H9 (cell line): ENCODE measurements around the gene PCOLCE2. TPM values are rescaled to one million over a fixed set of nuclear protein-coding genes. Genes with fewer than 3 reads are reported as not detected.

Experiments used
- DNase-seq: peaks from one replicate; pipeline ENCODE4 v3.0.0-alpha.2; 2017
- H2AFZ ChIP-seq: one replicate; pipeline ENCODE4 v1.6.1; 2013; ENCODE audit warnings: mild to moderate bottlenecking, low read length, control low read depth, moderate library complexity
- H2AK5ac ChIP-seq: 2 replicates; pipeline ENCODE4 v1.6.1; 2013; ENCODE audit warnings: low read length, control low read depth, mixed read lengths; ENCODE audit not compliant: insufficient read length
- H2BK120ac ChIP-seq: one replicate; pipeline ENCODE4 v1.6.1; 2013; ENCODE audit warnings: low read depth, mild to moderate bottlenecking, low read length, control low read depth, inconsistent platforms; ENCODE audit not compliant: poor library complexity, severe bottlenecking
- H2BK12ac ChIP-seq: 2 replicates; pipeline ENCODE4 v1.6.1; 2013; ENCODE audit warnings: low read length, control low read depth, mixed read lengths, low read depth; ENCODE audit not compliant: insufficient read length
- H2BK15ac ChIP-seq: 2 replicates; pipeline ENCODE4 v1.6.1; 2013; ENCODE audit warnings: low read depth, low read length, control low read depth
- H2BK20ac ChIP-seq: one replicate; pipeline ENCODE4 v1.6.1; 2013; ENCODE audit warnings: low read depth, mild to moderate bottlenecking, low read length, control low read depth, inconsistent platforms; ENCODE audit not compliant: poor library complexity, severe bottlenecking
- H2BK5ac ChIP-seq: 2 replicates; pipeline ENCODE4 v1.6.1; 2013; ENCODE audit warnings: low read length, control low read depth, mixed read lengths; ENCODE audit not compliant: insufficient read length
- H3K14ac ChIP-seq: 2 replicates; pipeline ENCODE4 v1.6.1; 2013; ENCODE audit warnings: low read length, control low read depth; ENCODE audit not compliant: insufficient read depth
- H3K18ac ChIP-seq: 2 replicates; pipeline ENCODE4 v1.6.1; 2013; ENCODE audit warnings: low read depth, mild to moderate bottlenecking, mixed read lengths, low read length, control low read depth; ENCODE audit not compliant: insufficient read length
- H3K23ac ChIP-seq: 2 replicates; pipeline ENCODE4 v1.6.1; 2013; ENCODE audit warnings: low read length, control low read depth, mixed read lengths, low read depth; ENCODE audit not compliant: insufficient read length
- H3K23me2 ChIP-seq: 2 replicates; pipeline ENCODE4 v1.6.1; 2013; ENCODE audit warnings: low read depth, mild to moderate bottlenecking, mixed read lengths, low read length, control low read depth; ENCODE audit not compliant: insufficient read length, poor library complexity, severe bottlenecking
- H3K27ac ChIP-seq: 2 replicates; pipeline ENCODE4 v1.5.1; 2013; ENCODE audit warnings: low read length, control low read depth, mixed read lengths, low read depth; ENCODE audit not compliant: insufficient read length
- H3K27me3 ChIP-seq: 2 replicates; pipeline ENCODE4 v1.6.1; 2013; ENCODE audit warnings: low read length, control low read depth, inconsistent platforms; ENCODE audit not compliant: insufficient read depth
- H3K4ac ChIP-seq: 2 replicates; pipeline ENCODE4 v1.6.1; 2013; ENCODE audit warnings: low read depth, mild to moderate bottlenecking, control low read depth, inconsistent platforms, low read length, moderate library complexity
- H3K4me1 ChIP-seq: 2 replicates; pipeline ENCODE4 v1.6.1; 2013; ENCODE audit warnings: low read length, control low read depth, inconsistent platforms; ENCODE audit not compliant: insufficient read depth
- H3K4me2 ChIP-seq: 2 replicates; pipeline ENCODE4 v1.6.1; 2013; ENCODE audit warnings: low read length, control low read depth, mixed read lengths; ENCODE audit not compliant: insufficient read length, insufficient read depth
- H3K56ac ChIP-seq: 2 replicates; pipeline ENCODE4 v1.6.1; 2013; ENCODE audit warnings: low read depth, mild to moderate bottlenecking, mixed read lengths, low read length, control low read depth; ENCODE audit not compliant: insufficient read length
- H3K79me1 ChIP-seq: 2 replicates; pipeline ENCODE4 v1.6.1; 2013; ENCODE audit warnings: low read depth, mild to moderate bottlenecking, moderate library complexity, low read length, control low read depth, inconsistent platforms; ENCODE audit not compliant: insufficient read depth, poor library complexity, severe bottlenecking
- H3K79me2 ChIP-seq: 2 replicates; pipeline ENCODE4 v1.6.1; 2013; ENCODE audit warnings: low read length, control low read depth, inconsistent platforms; ENCODE audit not compliant: insufficient read depth
- H3K9ac ChIP-seq: 2 replicates; pipeline ENCODE4 v1.6.1; 2013; ENCODE audit warnings: low read length, control low read depth, mixed read lengths; ENCODE audit not compliant: insufficient read length; ENCODE audit errors: extremely low read depth
- H3K9me3 ChIP-seq: one replicate; pipeline ENCODE4 v1.6.1; 2013; ENCODE audit warnings: low read depth, low read length, inconsistent platforms; ENCODE audit not compliant: control insufficient read depth
- H3T11ph ChIP-seq: one replicate; pipeline ENCODE4 v1.6.1; 2013; ENCODE audit warnings: mild to moderate bottlenecking, low read length, control low read depth, inconsistent platforms
- H4K20me1 ChIP-seq: one replicate; pipeline ENCODE4 v1.6.1; 2013; ENCODE audit not compliant: control insufficient read depth, insufficient read length, insufficient read depth
- H4K5ac ChIP-seq: 2 replicates; pipeline ENCODE4 v1.6.1; 2013; ENCODE audit warnings: low read depth, mild to moderate bottlenecking, mixed read lengths, low read length, control low read depth; ENCODE audit not compliant: insufficient read length
- H4K8ac ChIP-seq: replicated peaks from 2 replicates; pipeline ENCODE4 v1.6.1; 2013; ENCODE audit warnings: low read length, control low read depth, mixed read lengths, low read depth; ENCODE audit not compliant: insufficient read length
- H4K91ac ChIP-seq: 2 replicates; pipeline ENCODE4 v1.6.1; 2013; ENCODE audit warnings: low read depth, mild to moderate bottlenecking, moderate library complexity, mixed read lengths, low read length, control low read depth; ENCODE audit not compliant: insufficient read length
- H3K27ac Mint-ChIP-seq, 3 experiments: 2 replicates in 2 of 3; 3 replicates in 1 of 3; pipeline ENCODE4 v1.8.0; 2020 to 2021; ENCODE audit warnings: mixed read lengths in 3 of 3, mild to moderate bottlenecking in 1 of 3, moderate library complexity in 1 of 3
- H3K27me3 Mint-ChIP-seq: 2 replicates; pipeline ENCODE4 v1.8.0; 2021; ENCODE audit warnings: low read depth, mild to moderate bottlenecking, moderate library complexity, mixed read lengths
- H3K36me3 Mint-ChIP-seq, 3 experiments: 2 replicates in 2 of 3; 3 replicates in 1 of 3; pipeline ENCODE4 v1.8.0; 2020 to 2021; ENCODE audit warnings: low read depth in 3 of 3, mixed read lengths in 3 of 3; ENCODE audit not compliant: insufficient read depth in 1 of 3
- H3K4me1 Mint-ChIP-seq, 2 experiments: 2 replicates each; pipeline ENCODE4 v1.8.0; 2020; ENCODE audit warnings: mixed read lengths in 2 of 2
- H3K4me3 Mint-ChIP-seq, 2 experiments: 2 replicates in 1 of 2; 3 replicates in 1 of 2; pipeline ENCODE4 v1.8.0; 2020 to 2021; ENCODE audit warnings: mild to moderate bottlenecking in 2 of 2, mixed read lengths in 2 of 2, moderate library complexity in 1 of 2
- H3K9me3 Mint-ChIP-seq, 2 experiments: 2 replicates in 1 of 2; 3 replicates in 1 of 2; pipeline ENCODE4 v1.8.0; 2020; ENCODE audit warnings: mild to moderate bottlenecking in 2 of 2, mixed read lengths in 2 of 2, moderate library complexity in 1 of 2
- CTCF ChIP-seq: fragments of 200-600 bp; sonication (generic); conservative IDR thresholded peaks from 3 replicates; pipeline ENCODE4 v1.8.0; 2021; ENCODE audit warnings: antibody characterized with exemption, mild to moderate bottlenecking
- WGBS: extraction: QIAGEN DNeasy Blood & Tissue Kit; methylation state at CpG from one replicate; pipeline ENCODE4 v1.1.7; 2013; ENCODE audit warnings: missing lambda C conversion rate, low lambda C conversion rate, mixed read lengths; ENCODE audit not compliant: insufficient read length; ENCODE audit errors: extremely low coverage; 5-methylcytosine and 5-hydroxymethylcytosine counted together
- total RNA-seq: library from RNA; stranded (reverse); gene quantifications from 2 replicates; pipeline ENCODE4 v1.2.1, GENCODE V29; 2021

Gene PCOLCE2
- total RNA-seq, 1 experiment from 2014 or later: 9.2 TPM

- H3K56ac ChIP-seq: no peak overlapping the region
- no peak overlapping the region for H2BK120ac ChIP-seq
- no peak overlapping the region for H2BK12ac ChIP-seq
- Mint-ChIP-seq H3K27ac (no peak overlapping the region), H3K9me3 (no peaks in the 10 kb centered on the region), H3K36me3 (no peaks in the 10 kb centered on the region; a peak in 1 of 7 replicates), H3K4me1 (peaks cover 5 to 6% of the 10 kb centered on the region in 2 experiments; a peak in 3 of 4 replicates), H3K27me3 (peaks cover 4% of the 10 kb centered on the region), H3K4me3 (no peak overlapping the region)
- no peak overlapping the region for H2BK20ac ChIP-seq
- no peak overlapping the region for H2AFZ ChIP-seq
- H4K5ac ChIP-seq: no peak overlapping the region
- no peak for DNase-seq
- no peaks in the 10 kb centered on the region for H4K20me1 ChIP-seq
- H3K23me2 ChIP-seq: no peaks in the 10 kb centered on the region
- H3K18ac ChIP-seq: no peak overlapping the region
- H3K27ac ChIP-seq: no peak overlapping the region
- no peaks in the 10 kb centered on the region for H3K4me1 ChIP-seq
- no peak overlapping the region for H3K23ac ChIP-seq
- no peak overlapping the region for H3K4ac ChIP-seq
- no peak overlapping the region for H2BK5ac ChIP-seq
- H4K91ac ChIP-seq: no peak overlapping the region
- H3K9ac ChIP-seq: no peak overlapping the region
- no peak for TF ChIP-seq CTCF
- no peak overlapping the region for H2AK5ac ChIP-seq
- no peaks in the 10 kb centered on the region for H3K27me3 ChIP-seq
- no peaks in the 10 kb centered on the region for H3K79me2 ChIP-seq
- no peak overlapping the region for H3K14ac ChIP-seq
- no CpG with 5 or more reads among the region's 6 CpGs for WGBS
- no peak overlapping the region for H4K8ac ChIP-seq
- no peak overlapping the region for H3K4me2 ChIP-seq
- no peak overlapping the region for H2BK15ac ChIP-seq
- no peak overlapping the region for H3T11ph ChIP-seq
- H3K9me3 ChIP-seq: no peaks in the 10 kb centered on the region
- H3K79me1 ChIP-seq: no peaks in the 10 kb centered on the region
These were observed 23.7 kb upstream of the PCOLCE2 start for GRCh38 chr3:142912402-142913172.
